ENCODE measurements around the gene ZBTB22.
"Not testable (repeated sequence)": the region's sequence is repeated elsewhere in the genome, so short reads cannot be mapped to it uniquely, and the experiment has no call there.

The ZBTB22 gene

GRCh38 chr6:33317669-33318425 is at the start of gene ZBTB22:
Gene ZBTB22, minus strand, starts transcription at chr6:33317744. Its CDS starts 828 bp downstream, at chr6:33316916.
- peak; percentile 87 for DNase-seq

GRCh38 chr6:33367009-33367714 is 49.6 kb upstream of the ZBTB22 start:
- DNase-seq: no peak

- not testable (repeated sequence) for DNase-seq
These were observed 47.8 kb upstream of the ZBTB22 start for GRCh38 chr6:33365206-33365971.

GRCh38 chr6:33364475-33365205 is 47.1 kb upstream of the ZBTB22 start:
- DNase-seq: not testable (repeated sequence)

- DNase-seq: not testable (repeated sequence)
These were observed 45.9 kb upstream of the ZBTB22 start for GRCh38 chr6:33363486-33363885.

GRCh38 chr6:33359331-33359730 is 41.8 kb upstream of the ZBTB22 start:
- DNase-seq: no peak

- DNase-seq: not testable (repeated sequence)
These were observed 39.8 kb upstream of the ZBTB22 start for GRCh38 chr6:33357160-33357871.

- DNase-seq: no peak
These were observed 38.8 kb upstream of the ZBTB22 start for GRCh38 chr6:33356295-33356694.

- not testable (repeated sequence) for DNase-seq
These were observed 38.3 kb upstream of the ZBTB22 start for GRCh38 chr6:33355860-33356259.

GRCh38 chr6:33347816-33348215 is 30.3 kb upstream of the ZBTB22 start:
- no peak for DNase-seq

- not testable (repeated sequence) for DNase-seq
These were observed 29.4 kb upstream of the ZBTB22 start for GRCh38 chr6:33346972-33347371.

GRCh38 chr6:33344701-33345697 is 27.5 kb upstream of the ZBTB22 start:
- peak; percentile 36 for DNase-seq

- DNase-seq: no peak
These were observed 26.5 kb upstream of the ZBTB22 start for GRCh38 chr6:33343953-33344611.

- DNase-seq: not testable (repeated sequence)
These were observed 26.0 kb upstream of the ZBTB22 start for GRCh38 chr6:33343606-33343952.

GRCh38 chr6:33339193-33339592 is 21.6 kb upstream of the ZBTB22 start:
- no peak for DNase-seq

GRCh38 chr6:33336495-33336894 is 19.0 kb upstream of the ZBTB22 start:
- DNase-seq: no peak

- no peak for DNase-seq
These were observed 18.4 kb upstream of the ZBTB22 start for GRCh38 chr6:33335916-33336315.

GRCh38 chr6:33333666-33334065 is 16.1 kb upstream of the ZBTB22 start:
- DNase-seq: no peak

GRCh38 chr6:33330736-33331135 is 13.2 kb upstream of the ZBTB22 start:
- DNase-seq: no peak

- no peak for DNase-seq
These were observed 11.5 kb upstream of the ZBTB22 start for GRCh38 chr6:33329058-33329457.
